ENCODE measurements around the gene NHLH2. TPM values are rescaled to one million over a fixed set of nuclear protein-coding genes. Genes with fewer than 3 reads are reported as not detected.

Gene NHLH2
- total and polyA plus RNA-seq, 4 experiments from 2014 or later, result not detected

DNA sequence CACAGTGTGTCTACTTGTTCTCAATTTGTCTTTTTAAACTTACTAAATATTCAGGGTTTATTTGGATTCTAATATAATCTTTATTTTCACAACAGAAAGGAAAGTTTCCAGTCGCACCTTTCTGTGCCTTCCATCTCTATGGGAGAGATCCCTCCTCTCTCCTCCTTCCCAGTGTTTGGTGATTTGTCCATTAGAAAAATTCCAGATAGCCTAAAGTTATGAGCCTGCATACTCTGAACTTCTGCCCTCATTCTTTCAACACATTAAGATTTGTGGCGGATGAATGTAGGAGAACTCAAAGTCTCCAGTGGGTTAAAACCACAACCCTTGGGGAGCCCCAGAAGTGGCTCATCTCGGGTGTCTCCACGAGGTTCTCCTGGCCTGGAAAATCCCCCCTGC lies 3.6 kb downstream of the NHLH2 start:
- intact Hi-C loops (cut with micrococcal nuclease), result no loop called here
- POLR2A ChIA-PET (ENCODE audit: partially characterized antibody), result no interaction called here
- no peak overlapping the region for H3K27ac Mint-ChIP-seq

DNA sequence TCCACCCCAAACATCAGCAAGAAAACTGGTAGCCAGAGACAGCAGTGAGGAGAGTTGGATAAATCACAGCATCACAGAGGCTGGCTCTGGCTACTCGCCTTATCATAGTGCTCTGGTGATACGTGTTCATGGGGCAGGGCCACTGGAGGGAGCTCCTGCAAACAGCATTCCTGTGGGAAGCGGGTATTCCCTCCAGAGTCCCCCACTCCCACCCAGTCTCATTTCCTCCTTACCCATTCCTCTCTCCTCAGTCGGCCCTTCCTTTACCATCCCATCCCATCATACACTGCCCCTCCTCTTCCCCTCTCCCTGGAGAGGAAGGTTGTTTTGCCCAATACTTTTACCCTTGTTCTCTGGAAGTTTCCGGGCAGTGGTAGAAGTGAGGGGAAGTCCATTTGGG lies 7.1 kb downstream of the NHLH2 start:
- Mint-ChIP-seq H3K4me1 (peaks cover 1 to 7% (median 3%) of the 10 kb centered on the region in 4 donors), H3K36me3 (no peaks in the 10 kb centered on the region), H3K4me3 (no peak overlapping the region), H3K27me3 (peaks cover 21 to 31% of the 10 kb centered on the region in 2 donors), H3K27ac (no peak overlapping the region), H3K9me3 (peaks cover 0 to 1% (median 0%) of the 10 kb centered on the region in 8 donors)
- DNase-seq, result no peak
- intact Hi-C loops (cut with micrococcal nuclease), result no loop called here
- POLR2A ChIA-PET (ENCODE audit: partially characterized antibody), result no interaction called here
- Histone ChIP-seq H3K4me3 (ENCODE audit: low read length in 2 of 2) (no peak overlapping the region), H3K27ac (ENCODE audit: low read depth, low read length) (no peak overlapping the region), H3K27me3 (ENCODE audit: insufficient read depth, low read length) (no peaks in the 10 kb centered on the region), H3K4me1 (ENCODE audit: insufficient read depth, low read length) (no peaks in the 10 kb centered on the region), H3K9me3 (ENCODE audit: control insufficient read depth in 1 of 2, low read length in 2 of 2) (no peaks in the 10 kb centered on the region), H3K36me3 (ENCODE audit: insufficient read depth, low read length) (no peaks in the 10 kb centered on the region)
- CTCF ChIA-PET (ENCODE audit: partially characterized antibody), result no interaction called here

More for the DNA sequence above, 3.6 kb downstream of the NHLH2 start:
- DNase-seq, result no peak
- CTCF ChIA-PET (ENCODE audit: partially characterized antibody), result no interaction called here
- H3K27me3 ChIP-seq (ENCODE audit: insufficient read depth, low read length), result peaks cover 19% of the 10 kb centered on the region
- H3K27ac ChIP-seq (ENCODE audit: low read depth, low read length), result no peak overlapping the region
- H3K4me1 ChIP-seq (ENCODE audit: insufficient read depth, low read length), result peaks cover 10% of the 10 kb centered on the region
- Mint-ChIP-seq H3K27me3 (peaks cover 36 to 38% of the 10 kb centered on the region in 2 donors), H3K4me3 (peak overlapping the region in 3 of 8 donors; percentile 20 to 63 (median 23)), H3K36me3 (no peaks in the 10 kb centered on the region), H3K4me1 (peaks cover 2 to 15% (median 7%) of the 10 kb centered on the region in 4 donors), H3K9me3 (no peaks in the 10 kb centered on the region)
- H3K36me3 ChIP-seq (ENCODE audit: insufficient read depth, low read length), result no peaks in the 10 kb centered on the region
- H3K9me3 ChIP-seq (ENCODE audit: control insufficient read depth in 1 of 2, low read length in 2 of 2), result no peaks in the 10 kb centered on the region
- H3K4me3 ChIP-seq (ENCODE audit: low read length in 2 of 2), result no peak overlapping the region

DNA sequence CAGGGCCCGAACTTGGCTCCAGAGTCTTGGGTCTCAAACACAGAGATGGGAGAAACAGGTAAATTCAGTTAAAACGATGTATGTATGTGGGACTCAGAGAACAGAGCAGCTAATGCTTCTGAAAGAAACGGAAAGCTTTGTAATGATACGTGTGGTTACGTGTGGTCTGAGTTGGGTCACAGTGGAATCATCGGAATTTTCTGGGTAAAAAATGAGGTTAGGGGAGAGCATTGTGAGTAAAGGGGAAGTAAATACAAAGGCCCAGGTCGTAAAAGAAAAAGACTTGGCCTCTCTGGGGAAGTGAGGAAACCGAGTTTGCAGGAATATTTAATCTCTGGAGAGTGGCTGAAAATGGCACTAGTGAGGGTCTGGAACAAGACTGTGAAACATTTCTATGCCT lies 8.3 kb downstream of the NHLH2 start:
- Histone ChIP-seq H3K4me3 (ENCODE audit: low read length in 2 of 2) (no peak overlapping the region), H3K36me3 (ENCODE audit: insufficient read depth, low read length) (no peaks in the 10 kb centered on the region), H3K9me3 (ENCODE audit: control insufficient read depth in 1 of 2, low read length in 2 of 2) (no peaks in the 10 kb centered on the region), H3K27me3 (ENCODE audit: insufficient read depth, low read length) (peaks cover 5% of the 10 kb centered on the region), H3K4me1 (ENCODE audit: insufficient read depth, low read length) (no peaks in the 10 kb centered on the region), H3K27ac (ENCODE audit: low read depth, low read length) (no peak overlapping the region)
- H3K36me3 Mint-ChIP-seq, result no peaks in the 10 kb centered on the region
- peaks cover 2 to 14% (median 7%) of the 10 kb centered on the region in 4 donors for H3K4me1 Mint-ChIP-seq
- ChIA-PET POLR2A (ENCODE audit: partially characterized antibody) (no interaction called here), CTCF (ENCODE audit: partially characterized antibody) (no interaction called here)
- H3K4me3 Mint-ChIP-seq, result no peak overlapping the region
- H3K27ac Mint-ChIP-seq, result no peak overlapping the region
- no peak for DNase-seq
- H3K9me3 Mint-ChIP-seq, result peaks cover 0 to 1% (median 0%) of the 10 kb centered on the region in 8 donors
- H3K27me3 Mint-ChIP-seq, result peaks cover 26 to 36% of the 10 kb centered on the region in 2 donors
- intact Hi-C loops (cut with micrococcal nuclease), result no loop called here

DNA sequence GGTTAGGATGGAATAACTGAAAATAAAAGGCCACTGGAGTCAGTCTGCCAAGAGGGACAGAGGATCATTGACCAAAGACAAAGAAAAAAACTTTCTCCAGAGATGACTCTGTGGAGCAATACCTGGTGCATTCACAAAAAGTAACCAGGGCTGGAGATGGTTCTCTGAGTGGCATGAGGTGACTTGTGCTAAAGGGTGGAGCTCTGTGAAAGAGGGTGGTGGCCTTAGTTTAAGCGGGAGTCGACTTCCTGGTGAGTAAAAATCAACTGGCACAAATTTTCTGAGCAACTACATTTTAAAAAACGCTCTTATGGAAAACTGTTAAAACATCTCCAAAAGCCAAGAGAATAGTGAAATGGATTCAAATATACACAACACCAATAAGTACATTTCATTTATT lies 10.0 kb downstream of the NHLH2 start:
- Mint-ChIP-seq H3K4me1 (peaks cover 2 to 11% (median 7%) of the 10 kb centered on the region in 4 donors), H3K4me3 (no peak overlapping the region), H3K27me3 (peaks cover 33 to 45% of the 10 kb centered on the region in 2 donors), H3K36me3 (no peaks in the 10 kb centered on the region), H3K9me3 (peaks cover 0 to 1% (median 0%) of the 10 kb centered on the region in 8 donors), H3K27ac (no peak overlapping the region)
- Histone ChIP-seq H3K27me3 (ENCODE audit: insufficient read depth, low read length) (peaks cover 5% of the 10 kb centered on the region), H3K4me1 (ENCODE audit: insufficient read depth, low read length) (no peaks in the 10 kb centered on the region), H3K4me3 (ENCODE audit: low read length in 2 of 2) (no peak overlapping the region), H3K36me3 (ENCODE audit: insufficient read depth, low read length) (no peaks in the 10 kb centered on the region), H3K27ac (ENCODE audit: low read depth, low read length) (no peak overlapping the region), H3K9me3 (ENCODE audit: control insufficient read depth in 1 of 2, low read length in 2 of 2) (no peaks in the 10 kb centered on the region)
- intact Hi-C loops (cut with micrococcal nuclease), result no loop called here
- DNase-seq, result no peak
- ChIA-PET POLR2A (ENCODE audit: partially characterized antibody) (no interaction called here), CTCF (ENCODE audit: partially characterized antibody) (no interaction called here)

DNA sequence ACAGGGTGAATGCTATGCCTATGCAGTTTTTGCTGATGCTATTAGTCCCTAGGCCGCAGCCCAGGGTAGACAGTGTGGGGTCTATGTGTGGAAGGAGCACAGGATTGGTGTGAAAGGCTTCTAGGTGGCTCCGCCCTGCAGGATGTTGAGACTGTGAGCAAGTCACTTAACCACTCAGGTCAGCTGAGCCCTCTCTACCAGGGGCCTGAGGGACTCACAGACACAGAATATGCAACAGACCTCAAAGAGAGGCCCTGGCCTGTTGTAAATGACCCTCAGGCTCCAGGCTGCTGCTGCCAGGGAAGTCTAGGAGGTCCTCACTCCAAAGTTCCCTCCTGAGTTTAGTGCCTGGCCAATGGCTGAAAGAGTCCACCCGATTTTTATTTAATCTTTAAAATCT lies 11.0 kb downstream of the NHLH2 start:
- ChIA-PET CTCF (ENCODE audit: partially characterized antibody) (no interaction called here), POLR2A (ENCODE audit: partially characterized antibody) (no interaction called here)
- no peak for DNase-seq
- H3K4me3 ChIP-seq (ENCODE audit: low read length in 2 of 2), result no peak overlapping the region
- H3K4me1 Mint-ChIP-seq, result peaks cover 2 to 11% (median 7%) of the 10 kb centered on the region in 4 donors
- H3K36me3 ChIP-seq (ENCODE audit: insufficient read depth, low read length), result no peaks in the 10 kb centered on the region
- peak overlapping the region in 1 of 8 donors; percentile 4 for H3K4me3 Mint-ChIP-seq
- no peak overlapping the region for H3K27ac ChIP-seq (ENCODE audit: low read depth, low read length)
- peaks cover 0 to 1% (median 0%) of the 10 kb centered on the region in 8 donors for H3K9me3 Mint-ChIP-seq
- no peaks in the 10 kb centered on the region for H3K36me3 Mint-ChIP-seq
- H3K27ac Mint-ChIP-seq, result no peak overlapping the region
- H3K27me3 ChIP-seq (ENCODE audit: insufficient read depth, low read length), result peaks cover 5% of the 10 kb centered on the region
- no peaks in the 10 kb centered on the region for H3K9me3 ChIP-seq (ENCODE audit: control insufficient read depth in 1 of 2, low read length in 2 of 2)
- peaks cover 35 to 43% of the 10 kb centered on the region in 2 donors for H3K27me3 Mint-ChIP-seq
- intact Hi-C loops (cut with micrococcal nuclease), result no loop called here
- H3K4me1 ChIP-seq (ENCODE audit: insufficient read depth, low read length), result no peaks in the 10 kb centered on the region

DNA sequence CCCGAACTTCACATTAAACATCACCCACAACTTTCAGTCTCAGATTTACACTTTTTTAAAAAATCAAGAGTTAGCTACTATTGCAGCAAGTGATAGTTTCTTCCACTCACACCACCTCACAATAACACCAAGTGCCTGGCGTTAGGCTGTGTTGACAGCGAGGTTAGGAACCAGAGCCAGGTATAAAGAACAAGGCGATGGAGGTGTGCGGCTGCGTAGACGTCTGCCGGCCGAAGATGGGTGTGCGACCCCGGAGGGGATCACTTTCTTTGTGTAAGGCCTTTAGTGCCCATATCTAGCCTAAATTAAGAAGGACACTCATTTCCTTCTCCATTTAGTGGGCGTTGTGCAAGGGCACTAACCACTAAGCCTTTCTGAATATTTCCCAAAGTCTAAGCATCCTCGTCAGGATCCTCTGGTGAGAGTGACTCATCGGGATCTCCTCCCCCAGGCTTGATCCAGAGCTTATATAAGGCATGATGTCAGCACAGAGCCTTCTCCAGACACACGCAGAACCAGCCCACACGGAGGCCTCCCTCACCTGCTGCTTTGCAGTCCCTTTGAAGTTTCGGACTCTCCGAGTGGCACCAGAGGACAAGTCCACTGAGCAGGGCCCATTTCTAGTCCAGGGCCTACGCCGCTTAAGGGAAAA lies 11.8 kb downstream of the NHLH2 start:
- no peak overlapping the region for H3K4me3 ChIP-seq (ENCODE audit: low read length in 2 of 2)
- CTCF ChIA-PET (ENCODE audit: partially characterized antibody), result no interaction called here
- Mint-ChIP-seq H3K27me3 (peaks cover 35 to 44% of the 10 kb centered on the region in 2 donors), H3K9me3 (peaks cover 0 to 1% (median 0%) of the 10 kb centered on the region in 8 donors), H3K4me1 (peaks cover 2 to 11% (median 7%) of the 10 kb centered on the region in 4 donors), H3K4me3 (peak overlapping the region; percentile 4 to 85 (median 74)), H3K27ac (no peak overlapping the region), H3K36me3 (no peaks in the 10 kb centered on the region)
- no peak for DNase-seq
- peaks cover 9% of the 10 kb centered on the region for H3K27me3 ChIP-seq (ENCODE audit: insufficient read depth, low read length)
- H3K4me1 ChIP-seq (ENCODE audit: insufficient read depth, low read length), result no peaks in the 10 kb centered on the region
- no peaks in the 10 kb centered on the region for H3K9me3 ChIP-seq (ENCODE audit: control insufficient read depth in 1 of 2, low read length in 2 of 2)
- H3K27ac ChIP-seq (ENCODE audit: low read depth, low read length), result no peak overlapping the region
- intact Hi-C loops (cut with micrococcal nuclease), result no loop called here
- POLR2A ChIA-PET (ENCODE audit: partially characterized antibody), result no interaction called here
- H3K36me3 ChIP-seq (ENCODE audit: insufficient read depth, low read length), result no peaks in the 10 kb centered on the region

DNA sequence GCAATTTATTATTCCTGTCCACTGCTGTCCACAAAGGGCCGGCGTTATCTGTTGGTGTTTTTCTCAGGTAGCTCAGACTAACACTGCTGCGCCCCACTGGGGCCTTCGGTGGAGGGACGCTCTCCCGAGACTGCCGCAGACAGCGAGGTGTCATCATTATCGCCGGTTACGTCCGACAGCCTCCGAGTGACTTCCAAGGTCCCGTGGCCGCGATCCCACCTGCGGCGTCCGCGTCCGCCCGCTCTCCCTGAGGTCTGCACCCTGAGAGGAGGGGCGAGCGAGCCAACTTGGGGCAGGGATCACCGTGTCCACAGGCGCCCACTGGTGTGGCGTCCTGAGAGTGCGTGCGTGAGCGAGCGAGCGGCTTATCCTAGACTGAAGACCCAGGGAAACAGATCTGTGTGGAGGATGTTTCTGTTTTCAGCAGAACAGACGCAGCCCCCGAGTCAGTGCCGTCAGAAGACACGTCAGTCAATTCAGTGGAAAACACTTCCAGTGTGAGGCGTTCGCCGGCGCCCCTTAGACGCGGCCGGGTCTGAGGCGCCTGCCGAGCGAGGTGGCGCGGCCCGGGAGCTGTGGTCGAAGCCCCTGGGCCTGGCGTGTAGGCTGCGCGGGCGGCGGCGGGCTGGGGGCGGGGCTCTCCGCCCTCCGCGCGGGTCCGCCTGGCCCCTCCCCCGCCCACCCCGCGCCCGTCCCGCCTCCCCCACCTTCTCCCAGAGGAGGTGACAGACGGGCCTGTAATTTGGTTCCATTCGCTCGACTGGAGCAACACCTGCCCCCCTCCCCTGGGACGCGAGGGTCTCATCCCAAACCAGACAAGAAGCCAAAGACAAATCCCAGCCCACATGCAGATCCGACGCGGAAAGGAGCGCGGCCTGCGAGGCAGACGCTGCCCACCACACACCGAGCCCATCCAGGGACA lies 12.6 kb downstream of the NHLH2 start:
- H3K27me3 Mint-ChIP-seq, result peaks cover 35 to 43% of the 10 kb centered on the region in 2 donors
- H3K27me3 ChIP-seq (ENCODE audit: insufficient read depth, low read length), result peaks cover 9% of the 10 kb centered on the region
- H3K4me3 Mint-ChIP-seq, result peak overlapping the region; percentile 56 to 85 (median 74)
- H3K4me3 ChIP-seq (ENCODE audit: low read length in 2 of 2), result no peak overlapping the region
- CTCF ChIA-PET (ENCODE audit: partially characterized antibody), result no interaction called here
- no peak overlapping the region for H3K27ac Mint-ChIP-seq
- H3K36me3 ChIP-seq (ENCODE audit: insufficient read depth, low read length), result no peaks in the 10 kb centered on the region
- no peaks in the 10 kb centered on the region for H3K4me1 ChIP-seq (ENCODE audit: insufficient read depth, low read length)
- POLR2A ChIA-PET (ENCODE audit: partially characterized antibody), result no interaction called here
- H3K4me1 Mint-ChIP-seq, result peaks cover 2 to 11% (median 7%) of the 10 kb centered on the region in 4 donors
- intact Hi-C loops (cut with micrococcal nuclease), result no loop called here
- peaks cover 0 to 1% (median 0%) of the 10 kb centered on the region in 8 donors for H3K9me3 Mint-ChIP-seq
- peak in 2 of 5 donors; percentile 4 to 6 for DNase-seq
- H3K9me3 ChIP-seq (ENCODE audit: control insufficient read depth in 1 of 2, low read length in 2 of 2), result no peaks in the 10 kb centered on the region
- H3K27ac ChIP-seq (ENCODE audit: low read depth, low read length), result no peak overlapping the region
- H3K36me3 Mint-ChIP-seq, result no peaks in the 10 kb centered on the region
